Measurements from ENCODE around the gene PDHX. TPM values are rescaled to one million over a fixed set of nuclear protein-coding genes. Genes with fewer than 3 reads are reported as not detected.

The PDHX gene
- total RNA-seq, 1 donor from 2014 or later, result 18.6 TPM

- TF ChIP-seq, protein P1, sequence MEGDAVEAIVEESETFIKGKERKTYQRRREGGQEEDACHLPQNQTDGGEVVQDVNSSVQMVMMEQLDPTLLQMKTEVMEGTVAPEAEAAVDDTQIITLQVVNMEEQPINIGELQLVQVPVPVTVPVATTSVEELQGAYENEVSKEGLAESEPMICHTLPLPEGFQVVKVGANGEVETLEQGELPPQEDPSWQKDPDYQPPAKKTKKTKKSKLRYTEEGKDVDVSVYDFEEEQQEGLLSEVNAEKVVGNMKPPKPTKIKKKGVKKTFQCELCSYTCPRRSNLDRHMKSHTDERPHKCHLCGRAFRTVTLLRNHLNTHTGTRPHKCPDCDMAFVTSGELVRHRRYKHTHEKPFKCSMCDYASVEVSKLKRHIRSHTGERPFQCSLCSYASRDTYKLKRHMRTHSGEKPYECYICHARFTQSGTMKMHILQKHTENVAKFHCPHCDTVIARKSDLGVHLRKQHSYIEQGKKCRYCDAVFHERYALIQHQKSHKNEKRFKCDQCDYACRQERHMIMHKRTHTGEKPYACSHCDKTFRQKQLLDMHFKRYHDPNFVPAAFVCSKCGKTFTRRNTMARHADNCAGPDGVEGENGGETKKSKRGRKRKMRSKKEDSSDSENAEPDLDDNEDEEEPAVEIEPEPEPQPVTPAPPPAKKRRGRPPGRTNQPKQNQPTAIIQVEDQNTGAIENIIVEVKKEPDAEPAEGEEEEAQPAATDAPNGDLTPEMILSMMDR (IDR thresholded peaks at IDR 0.05), result no peak
- Mint-ChIP-seq H3K27ac (no peak overlapping the region), H3K4me3 (no peak overlapping the region), H3K36me3 (ENCODE audit: low read depth) (peaks cover 10% of the 10 kb centered on the region), H3K4me1 (peaks cover 8% of the 10 kb centered on the region), H3K27me3 (no peaks in the 10 kb centered on the region), H3K9me3 (no peaks in the 10 kb centered on the region)
- POLR2A ChIA-PET, result interaction anchor here (0.9 kb wide), 1 partner anchor 465 kb away, joined by 4 read pairs; no protein-coding TSS in a partner anchor
- no peak for DNase-seq
- ATAC-seq (ENCODE audit: low read depth), result no peak
- CTCF ChIA-PET, result interaction anchor here (0.6 to 6.5 kb wide), 19 partner anchors 10 to 559 kb away, joined by 3 to 105 read pairs (median 5); partner anchors contain the start of genes APIP and PDHX
- intact Hi-C loops (cut with micrococcal nuclease), result loop anchor here (1.0 to 5.0 kb wide), 8 partner anchors 72 to 1341 kb away; no protein-coding TSS in a partner anchor
These were observed 10.4 kb downstream of the PDHX start for GRCh38 chr11:34926831-34927132.

DNA sequence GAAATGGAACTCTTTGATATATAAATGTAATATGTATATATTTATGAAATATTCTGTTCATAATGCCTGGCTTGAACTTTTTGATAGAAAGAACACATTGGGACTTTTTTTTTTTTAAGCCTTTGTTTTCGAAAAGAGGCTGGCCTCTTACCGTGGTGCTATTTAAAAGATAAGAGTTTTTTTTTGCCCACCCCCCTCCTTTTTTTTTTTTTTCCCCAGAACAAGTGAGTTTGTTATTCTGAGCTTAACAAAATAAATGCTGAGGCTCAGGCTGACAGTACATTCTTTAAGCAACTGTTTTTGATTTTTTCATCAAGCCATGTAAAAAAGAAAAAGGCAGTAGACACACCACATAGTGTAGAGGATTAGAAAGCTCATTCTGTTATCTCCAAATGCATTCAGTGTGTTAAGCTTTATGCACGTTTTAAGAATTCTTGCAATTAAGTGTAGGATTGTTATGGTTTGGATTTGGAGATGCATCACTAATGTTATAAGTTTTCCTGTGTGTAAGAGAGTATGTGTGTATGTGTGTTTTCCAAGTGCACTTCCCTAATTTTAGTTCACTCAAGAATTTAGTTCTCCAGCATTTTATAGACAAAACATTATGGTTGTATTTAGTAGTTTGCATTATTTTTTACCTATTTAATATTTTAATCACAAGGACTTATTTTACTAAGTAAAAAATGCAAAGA lies 12.0 kb downstream of the PDHX start:
- ATAC-seq (ENCODE audit: low read depth) (no peak), DNase-seq (no peak)
- H3K27ac Mint-ChIP-seq, result no peak overlapping the region
- POLR2A ChIA-PET, result interaction anchor here (0.6 to 0.7 kb wide), 3 partner anchors 11 to 472 kb away, joined by 3 to 8 read pairs (median 3); no protein-coding TSS in a partner anchor
- H3K9me3 Mint-ChIP-seq, result no peaks in the 10 kb centered on the region
- CTCF ChIA-PET, result interaction anchor here (0.7 to 6.5 kb wide), 2 partner anchors 376 to 464 kb away, joined by 4 to 105 read pairs; no protein-coding TSS in a partner anchor
- peaks cover 8% of the 10 kb centered on the region for H3K4me1 Mint-ChIP-seq
- TF ChIP-seq, protein P1 (IDR thresholded peaks at IDR 0.05), result no peak
- no peaks in the 10 kb centered on the region for H3K27me3 Mint-ChIP-seq
- peaks cover 24% of the 10 kb centered on the region for H3K36me3 Mint-ChIP-seq (ENCODE audit: low read depth)
- intact Hi-C loops (cut with micrococcal nuclease), result loop anchor here (5.0 kb wide), 2 partner anchors 254 to 1339 kb away; no protein-coding TSS in a partner anchor
- H3K4me3 Mint-ChIP-seq, result no peak overlapping the region

DNA sequence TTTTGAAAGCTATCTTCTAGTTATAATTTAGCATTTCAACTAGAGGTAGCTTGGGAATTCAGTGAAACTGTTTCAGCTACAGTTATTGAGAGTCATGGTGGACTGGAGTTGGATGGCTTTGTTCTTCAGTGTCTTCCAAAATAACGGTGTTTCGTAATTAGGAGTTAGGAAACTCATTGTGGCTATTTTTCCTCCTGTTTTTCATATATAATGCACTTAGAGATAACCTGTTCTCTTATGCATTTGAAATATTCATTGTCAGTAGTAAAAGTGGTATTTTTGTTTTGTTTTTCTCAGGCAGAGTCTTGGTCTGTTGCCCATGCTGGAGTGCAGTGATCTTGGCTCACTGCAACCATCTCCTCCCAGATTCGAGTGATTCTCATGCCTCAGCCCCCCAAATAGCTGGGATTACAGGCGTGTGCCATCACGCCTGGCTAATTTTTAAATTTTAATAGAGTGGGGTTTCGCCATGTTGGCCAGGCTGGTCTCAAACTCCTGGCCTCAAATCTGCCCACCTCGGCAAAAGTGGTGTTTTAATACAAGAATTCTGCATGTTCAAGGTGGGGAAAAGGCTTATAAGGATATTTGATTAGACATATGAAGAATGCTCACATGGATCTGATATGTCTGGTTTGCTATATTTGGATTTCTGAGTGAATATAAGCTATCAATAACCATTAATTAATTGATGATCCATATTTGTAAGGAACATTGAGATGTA lies 12.7 kb downstream of the PDHX start:
- ATAC-seq (ENCODE audit: low read depth) (no peak), DNase-seq (no peak)
- TF ChIP-seq, protein P1 (IDR thresholded peaks at IDR 0.05), result no peak
- CTCF ChIA-PET, result interaction anchor here (0.7 to 6.5 kb wide), 2 partner anchors 376 to 463 kb away, joined by 4 to 105 read pairs; no protein-coding TSS in a partner anchor
- Mint-ChIP-seq H3K9me3 (no peaks in the 10 kb centered on the region), H3K4me3 (no peak overlapping the region), H3K27ac (no peak overlapping the region), H3K27me3 (no peaks in the 10 kb centered on the region), H3K36me3 (ENCODE audit: low read depth) (peaks cover 29% of the 10 kb centered on the region), H3K4me1 (peaks cover 8% of the 10 kb centered on the region)
- POLR2A ChIA-PET, result interaction anchor here (0.6 to 1.4 kb wide), 3 partner anchors 10 to 262 kb away, joined by 3 to 8 read pairs (median 3); partner anchors contain the start of genes APIP and PDHX
- intact Hi-C loops (cut with micrococcal nuclease), result loop anchor here (5.0 kb wide), 2 partner anchors 253 to 1338 kb away; no protein-coding TSS in a partner anchor

DNA sequence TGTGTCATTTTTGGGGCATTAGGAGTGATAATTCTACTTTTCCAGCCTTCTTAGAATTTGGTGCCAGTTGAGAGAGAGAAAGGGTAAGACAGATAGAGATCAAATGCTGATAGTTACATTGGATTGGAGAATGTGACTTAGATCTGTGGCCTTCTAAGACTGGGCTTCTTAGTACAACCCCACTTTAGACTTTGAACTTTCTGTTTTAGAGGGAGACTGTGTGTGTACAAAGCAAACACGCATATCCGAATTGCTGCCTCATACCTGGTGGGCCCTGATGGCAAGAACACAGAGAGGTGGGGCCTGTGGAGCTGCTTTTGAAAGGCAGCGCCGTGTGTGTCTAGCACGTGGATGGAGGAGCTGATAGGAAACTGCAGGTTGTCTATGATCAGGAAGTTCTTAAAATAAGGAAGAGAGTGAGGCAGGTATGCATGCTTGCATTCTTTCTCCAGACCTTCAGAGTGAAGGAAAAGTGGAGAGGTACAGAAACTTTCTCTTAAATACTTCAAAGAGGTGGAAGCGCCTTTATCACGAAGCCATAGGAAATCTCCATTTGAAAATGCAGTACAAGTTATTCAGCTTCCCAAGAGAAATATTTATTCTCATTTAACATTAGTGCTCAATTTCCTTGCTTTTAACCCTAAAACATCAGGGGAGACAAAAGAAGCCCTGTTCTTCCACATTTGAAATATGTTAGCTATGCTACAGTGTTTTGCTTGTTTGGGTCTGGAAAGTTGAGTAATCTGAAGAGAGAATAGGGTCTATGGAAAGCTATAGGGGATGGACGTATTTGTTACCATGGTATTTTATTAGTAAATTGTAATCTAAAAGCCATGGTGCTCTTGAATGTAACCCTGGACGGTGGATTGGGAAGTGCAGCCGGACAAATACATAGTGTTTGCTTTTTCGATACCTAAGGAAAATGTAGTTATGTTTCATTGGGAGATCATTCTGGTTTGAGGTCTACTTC lies 13.7 kb downstream of the PDHX start:
- no peak for DNase-seq
- no peak for ATAC-seq (ENCODE audit: low read depth)
- intact Hi-C loops (cut with micrococcal nuclease), result loop anchor here (5.0 kb wide), 2 partner anchors 252 to 1337 kb away; no protein-coding TSS in a partner anchor
- Mint-ChIP-seq H3K4me3 (no peak overlapping the region), H3K27ac (no peak overlapping the region), H3K36me3 (ENCODE audit: low read depth) (peaks cover 32% of the 10 kb centered on the region), H3K4me1 (peaks cover 6% of the 10 kb centered on the region), H3K27me3 (no peaks in the 10 kb centered on the region), H3K9me3 (no peaks in the 10 kb centered on the region)
- TF ChIP-seq, protein P1 (IDR thresholded peaks at IDR 0.05), result no peak
- ChIA-PET CTCF (interaction anchor here (6.5 kb wide), 1 partner anchor 462 kb away, joined by 105 read pairs; no protein-coding TSS in a partner anchor), POLR2A (interaction anchor here (1.4 kb wide), 1 partner anchor 13 kb away, joined by 3 read pairs; the partner anchor contains the start of genes APIP and PDHX)

Measured in activated B cell treated with CpG ODN at 0.5 μM for 24 hours (primary cell).